BLaER1 treated with 17β-estradiol and CSF1 and Interleukin-3, amounts not matched to agents 10 nM and 100 nM (cell line): Measurements from ENCODE around the gene CKB.
A peak's percentile ranks its signal among the peaks of the same experiment; 100 is the strongest.

Experiments
- H3K27ac ChIP-seq, 11 experiments: shearing (Covaris generic); formaldehyde crosslinking; 2 replicates each; pipeline ENCODE4 v1.8.1; 2022
- H3K27me3 ChIP-seq, 11 experiments: shearing (Covaris generic); formaldehyde crosslinking; 2 replicates each; pipeline ENCODE4 v1.8.1; 2022
- H3K36me3 ChIP-seq, 11 experiments: shearing (Covaris generic); formaldehyde crosslinking; 2 replicates each; pipeline ENCODE4 v1.8.1; 2022
- H3K4me1 ChIP-seq, 10 experiments: shearing (Covaris generic); formaldehyde crosslinking; 2 replicates each; pipeline ENCODE4 v1.8.1; 2022
- H3K4me2 ChIP-seq, 11 experiments: shearing (Covaris generic); formaldehyde crosslinking; 2 replicates each; pipeline ENCODE4 v1.8.1; 2022
- H3K4me3 ChIP-seq, 10 experiments: shearing (Covaris generic); formaldehyde crosslinking; 2 replicates each; pipeline ENCODE4 v1.8.1; 2022
- H3K9ac ChIP-seq, 11 experiments: shearing (Covaris generic); formaldehyde crosslinking; 2 replicates each; pipeline ENCODE4 v1.8.1; 2022
- H3K9me3 ChIP-seq, 11 experiments: shearing (Covaris generic); formaldehyde crosslinking; replicated peaks in 1 of 11; 2 replicates each; pipeline ENCODE4 v1.8.1; 2022
- H4K20me1 ChIP-seq, 11 experiments: shearing (Covaris generic); formaldehyde crosslinking; 2 replicates each; pipeline ENCODE4 v1.8.1; 2022
- Cebpa-rat ChIP-seq, 11 experiments: shearing (Covaris generic); IDR thresholded peaks; 2 replicates each; pipeline ENCODE4 v1.8.1; 2022

The CKB gene

GRCh38 chr14:103536693-103537092 lies 14.1 kb upstream of the CKB start:
- H3K27me3 ChIP-seq = peaks cover 0 to 5% (median 0%) of the 10 kb centered on the region in 11 experiments; a peak in 1 of 22 replicates
- H3K4me1 ChIP-seq = peaks cover 19 to 44% (median 39%) of the 10 kb centered on the region in 10 experiments
- peaks cover 14 to 61% (median 50%) of the 10 kb centered on the region in 11 experiments; a peak in 21 of 22 replicates for H3K36me3 ChIP-seq
- H4K20me1 ChIP-seq = peaks cover 0 to 99% (median 91%) of the 10 kb centered on the region in 11 experiments; a peak in 20 of 22 replicates
- no peaks in the 10 kb centered on the region for H3K9me3 ChIP-seq
- H3K4me2 ChIP-seq = no peak overlapping the region
- H3K27ac ChIP-seq = no peak overlapping the region
- H3K9ac ChIP-seq = no peak overlapping the region
- no peak overlapping the region for H3K4me3 ChIP-seq
- no peak for TF ChIP-seq Cebpa-rat (IDR thresholded peaks at IDR 0.05)

- H3K4me3 ChIP-seq = no peak overlapping the region
- peaks cover 0 to 5% (median 0%) of the 10 kb centered on the region in 11 experiments; a peak in 1 of 22 replicates for H3K27me3 ChIP-seq
- H3K9me3 ChIP-seq = no peaks in the 10 kb centered on the region
- H3K9ac ChIP-seq = no peak overlapping the region
- TF ChIP-seq Cebpa-rat (IDR thresholded peaks at IDR 0.05) = no peak
- peaks cover 14 to 68% (median 51%) of the 10 kb centered on the region in 11 experiments; a peak in 21 of 22 replicates for H3K36me3 ChIP-seq
- H3K4me1 ChIP-seq = peaks cover 25 to 44% (median 35%) of the 10 kb centered on the region in 10 experiments
- H3K27ac ChIP-seq = no peak overlapping the region
- peaks cover 0 to 99% (median 91%) of the 10 kb centered on the region in 11 experiments; a peak in 20 of 22 replicates for H4K20me1 ChIP-seq
- no peak overlapping the region for H3K4me2 ChIP-seq
Observed at GRCh38 chr14:103535891-103536565, 13.4 kb upstream of the CKB start.

GRCh38 chr14:103535081-103535890 lies 12.7 kb upstream of the CKB start:
- Histone ChIP-seq H3K9ac (no peak overlapping the region), H3K27ac (no peak overlapping the region), H3K4me2 (no peak overlapping the region), H3K9me3 (no peaks in the 10 kb centered on the region), H3K36me3 (peaks cover 14 to 75% (median 58%) of the 10 kb centered on the region in 11 experiments; a peak in 21 of 22 replicates), H4K20me1 (peaks cover 0 to 99% (median 95%) of the 10 kb centered on the region in 11 experiments; a peak in 20 of 22 replicates), H3K27me3 (peaks cover 0 to under 1% (median 0%) of the 10 kb centered on the region in 11 experiments; a peak in 1 of 22 replicates), H3K4me1 (peaks cover 26 to 44% (median 37%) of the 10 kb centered on the region in 10 experiments), H3K4me3 (no peak overlapping the region)
- no peak for TF ChIP-seq Cebpa-rat (IDR thresholded peaks at IDR 0.05)

GRCh38 chr14:103534576-103535061 lies 12.0 kb upstream of the CKB start:
- Histone ChIP-seq H3K4me1 (peaks cover 33 to 46% (median 38%) of the 10 kb centered on the region in 10 experiments), H3K36me3 (peaks cover 14 to 80% (median 64%) of the 10 kb centered on the region in 11 experiments; a peak in 21 of 22 replicates), H3K27ac (no peak overlapping the region), H3K27me3 (no peaks in the 10 kb centered on the region), H3K4me2 (no peak overlapping the region), H3K9ac (no peak overlapping the region), H3K4me3 (no peak overlapping the region), H4K20me1 (peaks cover 0 to 100% (median 98%) of the 10 kb centered on the region in 11 experiments; a peak in 19 of 22 replicates), H3K9me3 (no peaks in the 10 kb centered on the region)
- no peak for TF ChIP-seq Cebpa-rat (IDR thresholded peaks at IDR 0.05)

GRCh38 chr14:103533999-103534575 lies 11.5 kb upstream of the CKB start:
- Histone ChIP-seq H4K20me1 (peaks cover 0 to 99% (median 93%) of the 10 kb centered on the region in 11 experiments; a peak in 18 of 22 replicates), H3K36me3 (peaks cover 14 to 80% (median 64%) of the 10 kb centered on the region in 11 experiments; a peak in 21 of 22 replicates), H3K4me3 (no peak overlapping the region), H3K27me3 (no peaks in the 10 kb centered on the region), H3K9ac (peak overlapping the region in 2 of 11 experiments; percentile 61 to 69; a peak in 2 of 22 replicates), H3K9me3 (no peaks in the 10 kb centered on the region), H3K4me2 (peak overlapping the region in 2 of 11 experiments; percentile 77 to 86; a peak in 2 of 22 replicates), H3K27ac (peak overlapping the region in 1 of 11 experiments; percentile 38; a peak in 1 of 22 replicates), H3K4me1 (peaks cover 31 to 47% (median 35%) of the 10 kb centered on the region in 10 experiments)
- no peak for TF ChIP-seq Cebpa-rat (IDR thresholded peaks at IDR 0.05)

- Histone ChIP-seq H3K36me3 (peaks cover 14 to 80% (median 64%) of the 10 kb centered on the region in 11 experiments; a peak in 21 of 22 replicates), H3K9ac (peak overlapping the region in 3 of 11 experiments; percentile 7 to 69 (median 61); a peak in 5 of 22 replicates), H3K4me2 (peak overlapping the region in 3 of 11 experiments; percentile 12 to 86 (median 77); a peak in 4 of 22 replicates), H3K27me3 (no peaks in the 10 kb centered on the region), H3K4me1 (peaks cover 29 to 51% (median 33%) of the 10 kb centered on the region in 10 experiments), H3K9me3 (no peaks in the 10 kb centered on the region), H3K4me3 (no peak overlapping the region), H3K27ac (peak overlapping the region in 1 of 11 experiments; percentile 38; a peak in 1 of 22 replicates), H4K20me1 (peaks cover 0 to 92% (median 87%) of the 10 kb centered on the region in 11 experiments; a peak in 18 of 22 replicates)
- no peak for TF ChIP-seq Cebpa-rat (IDR thresholded peaks at IDR 0.05)
Observed at GRCh38 chr14:103533137-103533998, 10.7 kb upstream of the CKB start.

GRCh38 chr14:103532216-103533136 lies 9.8 kb upstream of the CKB start:
- H3K27me3 ChIP-seq = no peaks in the 10 kb centered on the region
- H3K27ac ChIP-seq = peak overlapping the region in 1 of 11 experiments; percentile 38; a peak in 1 of 22 replicates
- H3K9ac ChIP-seq = peak overlapping the region in 3 of 11 experiments; percentile 7 to 69 (median 61); a peak in 5 of 22 replicates
- H3K4me2 ChIP-seq = peak overlapping the region in 3 of 11 experiments; percentile 12 to 86 (median 77); a peak in 4 of 22 replicates
- TF ChIP-seq Cebpa-rat (IDR thresholded peaks at IDR 0.05) = no peak
- H4K20me1 ChIP-seq = peaks cover 0 to 83% (median 78%) of the 10 kb centered on the region in 11 experiments; a peak in 18 of 22 replicates
- no peaks in the 10 kb centered on the region for H3K9me3 ChIP-seq
- H3K36me3 ChIP-seq = peaks cover 14 to 77% (median 64%) of the 10 kb centered on the region in 11 experiments; a peak in 21 of 22 replicates
- H3K4me1 ChIP-seq = peaks cover 33 to 60% (median 35%) of the 10 kb centered on the region in 10 experiments
- H3K4me3 ChIP-seq = no peak overlapping the region
